Osteocyte (in vitro differentiated cells): Measurements from ENCODE around the gene R3HDM2. TPM values are rescaled to one million over a fixed set of nuclear protein-coding genes. Genes with fewer than 3 reads are reported as not detected.
A peak's percentile ranks its signal among the peaks of the same experiment; 100 is the strongest.

Source experiments
- DNase-seq: peaks from one replicate; pipeline ENCODE4 v3.0.0; 2021; ENCODE audit warnings: mixed read lengths; ENCODE audit not compliant: unreplicated experiment; ENCODE audit errors: extremely low spot score
- H3K27ac Mint-ChIP-seq: one replicate; pipeline ENCODE4 v1.8.0; 2021; ENCODE audit warnings: mild to moderate bottlenecking, mixed read lengths; ENCODE audit not compliant: unreplicated experiment
- H3K27me3 Mint-ChIP-seq: one replicate; pipeline ENCODE4 v1.8.0; 2021; ENCODE audit warnings: mixed read lengths; ENCODE audit not compliant: unreplicated experiment
- H3K36me3 Mint-ChIP-seq: one replicate; pipeline ENCODE4 v1.8.0; 2021; ENCODE audit warnings: mixed read lengths; ENCODE audit not compliant: unreplicated experiment
- H3K4me1 Mint-ChIP-seq: one replicate; pipeline ENCODE4 v1.8.0; 2021; ENCODE audit warnings: mixed read lengths; ENCODE audit not compliant: unreplicated experiment
- H3K4me3 Mint-ChIP-seq: one replicate; pipeline ENCODE4 v1.8.0; 2021; ENCODE audit warnings: mild to moderate bottlenecking, moderate library complexity, mixed read lengths; ENCODE audit not compliant: unreplicated experiment
- H3K9me3 Mint-ChIP-seq: one replicate; pipeline ENCODE4 v1.8.0; 2021; ENCODE audit warnings: mixed read lengths; ENCODE audit not compliant: unreplicated experiment
- total RNA-seq: library from RNA; stranded (reverse); gene quantifications from 2 replicates; pipeline ENCODE4 v1.2.1, GENCODE V29; 2021
- TF ChIP-seq, protein P1 (sequence below): fragments of 200-600 bp; sonication (generic); IDR thresholded peaks from 2 replicates; pipeline ENCODE4 v1.5.0; 2021; ENCODE audit warnings: antibody characterized with exemption, mild to moderate bottlenecking, moderate library complexity

The R3HDM2 gene
- total RNA-seq, 1 donor from 2014 or later: 65.0 TPM

GRCh38 chr12:57241402-57242310 is 189.2 kb downstream of the R3HDM2 start:
- DNase-seq: no peak
- Mint-ChIP-seq H3K27me3 (peaks cover 2% of the 10 kb centered on the region), H3K4me1 (peaks cover 62% of the 10 kb centered on the region), H3K36me3 (peaks cover 1% of the 10 kb centered on the region), H3K9me3 (no peaks in the 10 kb centered on the region), H3K27ac (no peak overlapping the region), H3K4me3 (peak overlapping the region; percentile 91)
- TF ChIP-seq, protein P1, sequence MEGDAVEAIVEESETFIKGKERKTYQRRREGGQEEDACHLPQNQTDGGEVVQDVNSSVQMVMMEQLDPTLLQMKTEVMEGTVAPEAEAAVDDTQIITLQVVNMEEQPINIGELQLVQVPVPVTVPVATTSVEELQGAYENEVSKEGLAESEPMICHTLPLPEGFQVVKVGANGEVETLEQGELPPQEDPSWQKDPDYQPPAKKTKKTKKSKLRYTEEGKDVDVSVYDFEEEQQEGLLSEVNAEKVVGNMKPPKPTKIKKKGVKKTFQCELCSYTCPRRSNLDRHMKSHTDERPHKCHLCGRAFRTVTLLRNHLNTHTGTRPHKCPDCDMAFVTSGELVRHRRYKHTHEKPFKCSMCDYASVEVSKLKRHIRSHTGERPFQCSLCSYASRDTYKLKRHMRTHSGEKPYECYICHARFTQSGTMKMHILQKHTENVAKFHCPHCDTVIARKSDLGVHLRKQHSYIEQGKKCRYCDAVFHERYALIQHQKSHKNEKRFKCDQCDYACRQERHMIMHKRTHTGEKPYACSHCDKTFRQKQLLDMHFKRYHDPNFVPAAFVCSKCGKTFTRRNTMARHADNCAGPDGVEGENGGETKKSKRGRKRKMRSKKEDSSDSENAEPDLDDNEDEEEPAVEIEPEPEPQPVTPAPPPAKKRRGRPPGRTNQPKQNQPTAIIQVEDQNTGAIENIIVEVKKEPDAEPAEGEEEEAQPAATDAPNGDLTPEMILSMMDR: no peak

- Mint-ChIP-seq H3K27me3 (peaks cover 2% of the 10 kb centered on the region), H3K27ac (peak overlapping the region; percentile 91), H3K9me3 (no peaks in the 10 kb centered on the region), H3K4me1 (peaks cover 66% of the 10 kb centered on the region), H3K4me3 (peak overlapping the region; percentile 91), H3K36me3 (peaks cover 1% of the 10 kb centered on the region)
- no peak for DNase-seq
- TF ChIP-seq, protein P1: peak; percentile 11
These were observed 189.9 kb downstream of the R3HDM2 start for GRCh38 chr12:57240926-57241401.

DNA sequence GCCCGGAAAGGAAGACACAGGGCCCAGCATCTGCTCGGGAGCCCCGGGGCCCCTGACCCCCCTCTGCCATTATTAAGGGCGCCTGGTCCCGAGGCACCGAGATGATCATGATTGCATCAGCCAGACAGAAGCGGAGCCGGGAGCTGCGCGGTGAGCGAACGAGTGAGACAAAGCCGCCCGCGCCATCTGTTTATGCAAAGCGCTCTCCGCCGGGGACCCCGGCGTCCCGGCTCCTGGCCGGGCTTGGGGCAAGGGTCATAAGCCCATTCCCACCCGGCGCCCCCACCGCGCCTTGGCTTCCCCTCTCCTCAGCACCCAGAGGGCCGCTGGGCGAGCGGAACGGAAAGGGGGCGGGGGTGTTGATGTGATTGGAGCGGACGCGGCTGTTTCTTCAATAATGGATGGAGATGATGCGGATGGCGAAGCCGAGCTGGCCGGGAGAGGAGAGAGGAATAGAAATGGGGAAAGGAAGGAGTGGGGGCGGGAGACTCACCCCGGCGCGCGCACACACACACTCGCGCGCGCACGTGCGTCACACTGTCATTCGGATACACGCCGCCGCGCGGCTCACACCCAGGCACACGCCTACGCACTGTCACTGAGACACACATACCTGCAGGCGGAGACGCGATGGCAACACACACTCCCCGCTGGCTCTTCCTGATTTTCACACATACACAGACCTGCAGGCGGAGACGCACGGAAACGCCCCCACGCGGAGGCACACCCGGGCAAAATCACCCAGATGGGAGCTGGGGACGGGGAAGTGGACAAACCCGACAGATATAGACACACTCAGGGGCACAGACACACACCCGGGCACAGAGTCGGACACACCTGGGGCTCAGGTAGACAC is 190.5 kb downstream of the R3HDM2 start:
- Mint-ChIP-seq H3K4me1 (peaks cover 71% of the 10 kb centered on the region), H3K27ac (peak overlapping the region; percentile 91), H3K4me3 (peak overlapping the region; percentile 91), H3K9me3 (no peaks in the 10 kb centered on the region), H3K36me3 (peaks cover 1% of the 10 kb centered on the region), H3K27me3 (peaks cover 2% of the 10 kb centered on the region)
- no peak for DNase-seq
- TF ChIP-seq, protein P1: no peak

DNA sequence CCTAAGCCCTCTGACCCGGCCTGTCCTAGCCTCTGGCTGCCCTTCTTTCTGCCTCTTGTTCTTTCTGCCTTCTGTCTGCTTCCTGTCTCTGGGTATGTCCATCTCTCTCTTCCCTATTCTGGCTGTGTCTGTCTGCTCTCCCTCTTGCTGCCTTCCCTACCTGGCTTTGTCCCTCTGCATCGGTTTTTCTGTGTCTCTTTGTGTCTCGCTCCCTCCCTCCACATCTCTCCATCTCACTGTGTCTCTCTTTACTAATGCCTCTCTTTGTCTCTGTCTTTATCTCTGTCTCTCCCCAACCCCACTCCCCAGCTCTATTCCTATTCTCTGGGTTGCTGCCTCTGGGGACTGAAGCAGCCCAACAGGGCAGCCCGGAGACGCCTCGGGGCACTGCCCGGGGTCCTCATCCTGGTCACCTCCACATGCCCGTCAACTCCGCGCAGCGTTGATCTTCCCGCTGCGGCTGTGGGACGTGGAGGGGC is 191.2 kb downstream of the R3HDM2 start:
- Mint-ChIP-seq H3K4me1 (peaks cover 78% of the 10 kb centered on the region), H3K9me3 (no peaks in the 10 kb centered on the region), H3K27ac (peak overlapping the region; percentile 91), H3K4me3 (peak overlapping the region; percentile 91), H3K36me3 (peaks cover under 1% of the 10 kb centered on the region), H3K27me3 (peaks cover 2% of the 10 kb centered on the region)
- no peak for DNase-seq
- TF ChIP-seq, protein P1: no peak
